GM20431 (cell line): ENCODE data around the gene ZNF536.

ENCODE experiments used
- in situ Hi-C: fragments of 300-500 bp; cut with MseI, MboI; formaldehyde crosslinking; loops from one replicate; pipeline ENCODE4 v1.15.0; 2020; ENCODE audit warnings: low sequenced_read_pairs; ENCODE audit not compliant: unreplicated experiment

Gene ZNF536

DNA sequence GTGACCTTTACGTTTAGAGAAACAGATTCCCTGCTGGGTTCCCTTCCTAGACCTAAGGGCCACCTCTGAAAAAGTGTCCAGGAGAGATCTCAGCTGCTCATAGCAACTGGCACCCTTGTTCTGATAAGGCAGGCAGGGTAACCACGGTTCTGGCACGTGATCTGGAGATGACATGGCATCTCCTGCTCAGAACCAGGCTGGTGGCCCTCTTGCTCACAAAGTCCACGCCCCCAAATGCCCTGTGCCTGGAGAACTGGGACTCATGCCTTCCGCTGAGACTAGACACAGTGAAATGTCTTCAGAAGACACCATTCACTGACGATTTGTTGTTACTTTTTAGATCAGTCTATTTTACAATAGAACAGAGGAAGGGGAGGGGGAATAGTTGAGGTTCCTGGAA is 174.1 kb downstream of the ZNF536 start:
- in situ Hi-C loops, result no loop called here

DNA sequence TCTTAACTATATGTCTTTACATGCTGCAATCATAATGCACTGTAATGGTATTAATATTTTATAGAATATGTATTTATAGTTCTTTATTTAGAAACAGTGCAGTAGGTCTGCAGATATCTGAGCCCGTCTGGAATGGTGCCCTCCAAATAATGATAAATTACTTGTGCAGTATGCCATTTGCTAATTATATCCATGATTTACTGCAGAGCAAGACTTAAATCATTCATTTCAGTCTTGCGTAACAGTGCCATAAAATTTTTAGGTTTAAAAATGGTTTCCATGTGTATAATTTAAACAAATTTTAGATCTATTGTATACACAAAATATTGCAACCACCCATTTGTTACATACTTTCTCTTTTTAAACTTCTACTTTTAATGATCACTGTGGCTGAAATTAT is 175.1 kb downstream of the ZNF536 start:
- in situ Hi-C loops, result no loop called here

DNA sequence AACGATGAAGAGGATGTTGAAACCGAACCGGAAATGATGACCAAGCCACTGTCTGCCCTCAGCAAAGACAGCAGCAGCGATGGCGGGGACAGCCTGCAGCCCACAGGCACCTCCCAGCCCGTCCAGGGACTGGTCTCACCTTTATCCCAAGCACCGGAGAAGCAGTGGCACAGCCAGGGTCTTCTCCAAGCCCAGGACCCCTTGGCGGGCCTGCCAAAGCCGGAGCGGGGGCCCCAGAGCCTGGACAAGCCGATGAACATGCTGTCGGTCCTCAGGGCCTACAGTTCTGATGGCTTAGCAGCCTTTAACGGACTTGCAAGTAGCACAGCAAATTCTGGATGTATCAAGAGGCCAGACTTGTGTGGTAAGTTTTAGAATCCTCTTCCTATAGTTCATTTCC is 177.0 kb downstream of the ZNF536 start:
- in situ Hi-C loops, result no loop called here

DNA sequence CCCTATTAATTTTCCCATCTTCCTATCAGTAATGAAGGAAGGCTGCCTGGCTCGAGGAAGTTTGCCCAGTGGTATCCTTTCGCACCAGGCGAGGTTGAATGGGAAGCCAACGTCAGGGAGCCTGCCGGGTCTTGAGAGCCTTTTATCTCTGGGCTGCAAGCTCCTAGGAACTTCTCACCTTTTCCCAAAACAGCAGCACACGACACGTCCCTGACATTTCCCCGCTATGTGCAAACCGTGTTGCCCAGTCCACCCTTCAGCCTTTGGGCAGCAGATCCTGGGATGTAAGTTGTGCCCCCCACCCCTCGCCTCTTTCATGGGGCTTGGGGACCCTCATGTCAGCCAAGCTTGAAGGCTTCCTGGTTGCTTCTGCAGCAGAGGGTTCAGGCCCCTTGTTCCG is 179.1 kb downstream of the ZNF536 start:
- in situ Hi-C loops, result no loop called here

DNA sequence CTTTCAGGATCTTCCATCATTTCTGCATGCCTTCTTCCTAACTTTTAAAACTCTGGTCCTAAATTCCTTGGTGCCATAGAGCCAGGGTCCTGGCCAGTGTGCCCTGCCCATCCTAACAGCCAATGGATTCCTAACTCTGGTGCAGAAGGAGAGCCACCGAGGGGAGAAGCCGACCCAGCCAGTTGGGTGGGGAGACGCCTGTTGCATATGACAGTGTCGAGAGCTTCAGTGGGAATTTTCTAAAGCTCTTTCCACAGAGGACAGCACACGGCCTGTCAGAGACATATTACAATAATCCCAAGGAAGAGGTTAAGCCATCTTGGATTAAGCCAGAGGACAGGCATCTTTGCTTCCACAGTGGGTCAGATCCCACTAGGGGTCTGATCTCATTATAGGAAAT is 180.4 kb downstream of the ZNF536 start:
- in situ Hi-C loops, result no loop called here

DNA sequence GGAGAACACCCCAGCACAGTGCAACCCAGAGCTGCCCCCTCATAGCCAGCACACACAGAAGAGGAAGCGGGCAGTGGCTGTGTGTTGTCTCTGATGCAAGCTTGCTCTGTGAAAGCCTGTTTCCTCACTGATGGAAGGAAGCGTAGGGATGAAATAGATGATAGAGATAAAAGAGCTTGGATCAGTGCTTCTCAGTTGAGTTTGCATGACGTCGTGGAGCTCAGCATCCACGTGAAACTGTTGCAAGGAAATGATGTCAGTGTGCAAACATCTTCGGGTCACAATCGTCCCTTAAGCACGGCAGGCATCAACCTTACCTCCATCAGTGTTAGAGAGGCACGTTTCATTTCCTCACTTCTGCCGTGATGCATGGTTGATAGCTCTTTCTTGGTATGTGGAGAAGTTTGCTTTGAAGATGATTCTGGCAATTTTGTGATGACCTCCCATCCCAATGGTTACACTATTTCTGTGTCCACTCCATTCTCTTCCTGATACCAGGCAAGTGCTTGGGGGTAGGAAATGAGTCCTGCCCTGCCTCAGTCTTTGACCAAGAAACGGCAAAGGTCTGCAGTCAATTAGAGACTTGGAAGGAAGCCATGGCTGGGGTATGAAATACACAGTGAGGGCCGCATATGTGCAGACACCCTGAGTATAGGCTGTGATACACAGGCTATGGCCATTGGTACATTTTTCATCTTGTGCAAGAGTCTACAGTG is 183.0 kb downstream of the ZNF536 start:
- in situ Hi-C loops, result no loop called here

GRCh38 chr19:30555791-30556110 is 183.6 kb downstream of the ZNF536 start:
- in situ Hi-C loops, result no loop called here

- in situ Hi-C loops, result no loop called here
Observed at GRCh38 chr19:30556230-30556711, 184.1 kb downstream of the ZNF536 start.

DNA sequence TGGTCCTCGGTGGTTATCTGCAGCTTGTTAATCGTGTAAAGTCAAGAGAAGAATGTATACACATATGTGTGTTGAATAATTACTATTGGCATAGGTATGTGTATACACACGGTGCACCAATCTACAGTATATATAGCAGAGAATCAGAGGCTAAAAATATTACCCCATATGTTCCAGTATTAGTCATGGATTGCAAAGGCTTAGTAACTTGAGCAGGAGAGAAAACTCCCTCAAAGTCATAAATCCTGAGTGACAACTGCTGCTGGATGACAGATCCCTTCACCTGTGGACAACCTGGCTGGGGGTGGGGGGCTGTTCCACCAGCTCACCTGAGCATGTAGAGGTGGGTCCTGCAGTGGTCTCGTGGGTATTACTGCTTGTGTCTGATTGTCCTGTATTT is 185.0 kb downstream of the ZNF536 start:
- in situ Hi-C loops, result no loop called here

DNA sequence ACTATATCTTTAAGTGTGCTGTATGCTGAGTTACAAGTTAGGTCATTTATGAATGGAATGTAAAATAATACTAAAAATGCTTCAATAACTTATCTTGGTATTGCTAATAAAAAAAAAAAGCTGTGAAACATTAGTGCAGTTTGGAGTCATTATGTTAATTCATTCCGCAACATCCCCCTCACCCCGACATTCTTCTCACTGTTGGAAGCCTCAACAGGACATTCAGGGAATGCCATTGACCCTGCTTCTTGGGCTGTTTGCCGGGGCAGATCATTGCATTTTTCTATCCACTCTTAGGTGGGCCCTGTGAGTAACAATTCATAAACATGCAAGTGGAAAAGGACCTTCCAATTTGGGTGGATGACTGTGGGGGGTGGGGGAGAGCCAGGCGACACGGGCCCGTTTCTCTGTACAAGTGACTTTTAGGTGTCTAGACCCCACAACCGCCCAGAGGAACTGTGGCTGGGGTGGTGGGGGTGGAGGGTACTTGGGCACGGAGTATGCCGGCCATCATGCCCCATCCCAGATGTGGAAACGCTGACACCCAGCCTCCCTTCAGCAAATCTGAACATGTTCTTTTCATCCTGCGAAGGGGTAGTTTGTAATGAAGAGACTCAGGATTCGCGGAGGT is 185.9 kb downstream of the ZNF536 start:
- in situ Hi-C loops, result no loop called here

DNA sequence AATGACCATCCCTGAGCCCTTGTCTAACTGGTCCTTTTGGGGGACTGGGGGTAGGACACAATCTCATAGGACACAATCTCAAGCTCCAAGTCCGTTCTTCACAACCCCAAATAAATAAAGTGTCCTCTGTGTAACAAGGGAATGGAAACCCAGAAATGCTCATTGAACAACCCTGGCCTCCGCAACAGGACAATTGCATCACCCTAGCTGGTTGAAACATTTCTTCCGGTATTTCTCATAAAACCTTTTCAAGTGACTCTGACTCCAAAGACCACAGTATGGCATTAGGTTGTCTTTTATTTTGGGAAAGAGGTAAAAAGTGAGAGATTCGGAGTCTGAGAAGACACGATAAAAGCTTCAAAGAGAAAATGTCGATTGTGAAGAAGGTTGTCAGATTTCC is 186.6 kb downstream of the ZNF536 start:
- in situ Hi-C loops, result no loop called here

GRCh38 chr19:30559446-30559845 is 187.3 kb downstream of the ZNF536 start:
- in situ Hi-C loops, result no loop called here

DNA sequence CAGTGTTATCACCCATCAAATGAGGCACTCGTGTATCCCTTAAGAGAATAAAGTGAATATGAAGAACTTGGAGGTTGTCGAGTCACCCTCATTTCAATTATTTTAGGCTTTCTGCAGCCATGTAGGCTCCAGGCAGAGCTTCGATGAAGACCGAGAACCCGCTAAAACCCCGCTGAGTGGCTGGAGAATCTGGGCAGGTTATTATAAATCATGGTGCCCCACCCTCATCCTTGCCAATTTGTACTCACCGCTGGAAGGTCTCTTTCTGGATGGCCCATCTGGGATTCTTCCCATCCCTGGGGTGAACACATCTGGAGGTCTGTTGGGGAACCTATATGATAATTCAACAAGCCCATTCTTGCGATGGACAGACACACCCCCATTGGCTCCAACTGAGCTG is 190.8 kb downstream of the ZNF536 start:
- in situ Hi-C loops, result no loop called here

DNA sequence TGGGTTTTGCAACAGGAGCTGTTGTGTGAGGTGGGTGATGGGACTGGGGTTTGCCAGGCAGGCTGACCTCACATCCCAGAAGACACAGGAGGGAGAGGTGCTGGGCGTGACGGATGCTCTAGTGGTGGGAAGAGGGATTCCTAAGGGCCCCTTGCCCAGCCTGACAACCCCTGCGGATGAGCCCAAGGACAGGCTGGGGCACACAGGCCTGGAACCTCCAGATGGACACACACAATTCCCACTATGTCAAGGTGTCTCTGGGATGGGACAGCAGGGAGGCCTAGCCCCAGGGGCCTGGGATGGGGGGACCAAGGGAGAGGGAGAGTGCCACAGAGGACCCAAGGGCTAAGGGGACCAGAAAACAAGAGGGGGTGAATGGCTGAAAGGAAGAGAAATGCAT is 191.5 kb downstream of the ZNF536 start:
- in situ Hi-C loops, result no loop called here

GRCh38 chr19:30564551-30565011 is 192.4 kb downstream of the ZNF536 start:
- in situ Hi-C loops, result no loop called here

- in situ Hi-C loops, result no loop called here
Observed at GRCh38 chr19:30565636-30566035, 193.5 kb downstream of the ZNF536 start.

- in situ Hi-C loops, result no loop called here
Observed at GRCh38 chr19:30566681-30567420, 194.7 kb downstream of the ZNF536 start.

- in situ Hi-C loops, result no loop called here
Observed at GRCh38 chr19:30567536-30568232, 195.5 kb downstream of the ZNF536 start.

DNA sequence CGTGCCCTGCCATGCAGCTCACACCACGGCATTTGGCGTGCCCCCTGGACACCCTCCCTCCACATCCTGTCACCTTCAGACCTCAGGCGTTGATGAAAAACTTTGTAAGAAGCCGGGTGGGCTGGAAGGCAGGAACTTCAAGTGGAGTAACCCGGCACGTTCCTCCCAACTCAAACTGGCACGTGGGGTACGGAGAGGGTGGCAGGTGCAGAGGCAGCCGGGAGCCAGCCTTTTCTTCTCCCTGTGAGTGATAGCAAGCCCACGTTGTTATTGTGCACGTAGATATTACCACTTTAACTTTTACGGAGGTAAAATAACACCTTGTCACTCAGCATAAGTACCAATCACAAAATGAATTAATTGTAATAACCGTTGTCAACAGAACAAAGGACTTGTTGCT is 198.0 kb downstream of the ZNF536 start:
- in situ Hi-C loops, result no loop called here

DNA sequence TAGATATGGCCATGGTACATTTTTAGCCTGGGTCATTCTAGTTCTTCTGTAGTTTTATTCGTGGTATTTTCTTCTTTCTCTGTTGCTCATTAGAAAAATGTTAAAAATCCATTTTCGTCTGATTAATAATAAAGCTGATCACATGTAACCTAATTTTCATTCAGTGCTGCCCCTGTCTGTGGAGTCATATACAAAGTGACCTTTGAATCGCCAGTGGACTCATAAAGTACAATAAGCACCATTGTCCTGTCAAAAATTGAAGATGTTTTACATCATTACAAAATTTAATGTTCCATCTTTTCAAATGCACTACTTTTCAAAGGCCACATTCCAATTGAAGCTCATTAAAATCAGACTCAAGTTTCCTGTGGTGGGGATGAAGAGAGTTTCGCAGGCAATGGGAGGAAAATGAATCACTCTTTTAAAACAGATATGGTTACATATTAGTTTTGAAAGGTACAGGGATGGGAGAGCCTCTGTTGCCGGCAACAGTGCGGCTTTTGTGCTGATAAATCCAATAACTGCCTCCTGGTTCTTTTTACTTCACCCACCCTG is 205.4 kb downstream of the ZNF536 start:
- in situ Hi-C loops, result no loop called here
